ENCODE results near the gene ISG15.
A peak's percentile ranks its signal among the peaks of the same experiment; 100 is the strongest.
"Not testable (repeated sequence)": the region's sequence is repeated elsewhere in the genome, so short reads cannot be mapped to it uniquely, and the experiment has no call there.

ISG15 gene

DNA sequence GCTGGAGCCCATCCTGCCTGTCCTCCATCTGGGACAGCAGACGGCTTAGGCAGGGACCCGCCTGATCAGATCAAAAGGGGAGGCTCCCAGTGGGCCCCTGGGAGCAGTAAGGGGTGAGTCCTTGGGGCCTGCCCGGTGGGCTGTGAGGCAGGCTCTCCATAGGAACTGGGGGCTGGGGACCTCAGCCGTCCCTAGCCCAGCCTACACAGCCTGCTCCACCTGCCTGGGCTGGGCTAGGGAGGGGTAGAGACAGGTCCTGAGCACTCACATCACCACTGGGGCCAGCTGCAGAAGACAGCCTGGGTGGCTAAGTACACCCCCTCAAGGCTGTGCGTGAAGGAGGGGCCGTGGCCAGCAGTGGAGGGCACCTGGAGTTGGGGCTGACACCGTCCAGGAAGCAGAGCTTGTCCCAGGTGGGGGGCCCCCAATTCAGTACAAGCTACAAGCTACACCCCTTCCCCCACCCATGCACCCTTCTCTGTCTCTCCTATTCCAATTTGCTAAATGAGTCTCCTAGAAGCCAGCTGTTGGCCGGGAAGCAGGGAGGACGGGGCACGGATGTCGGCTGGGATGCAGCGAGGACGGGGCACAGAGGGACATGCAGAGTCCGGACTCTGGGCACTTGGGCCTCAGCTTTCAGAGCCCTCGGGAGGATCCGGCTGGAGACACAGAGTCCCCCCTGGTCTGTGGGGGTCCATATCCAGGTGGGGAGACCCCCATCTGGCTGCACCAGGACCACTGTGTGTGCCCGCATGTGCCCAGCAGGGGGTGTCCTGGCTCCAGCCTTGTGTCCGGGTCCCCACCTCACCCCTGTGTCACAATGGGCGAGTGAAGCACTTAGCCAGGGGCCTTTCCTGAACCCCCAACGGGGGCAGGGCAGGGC lies 1.7 kb downstream of the ISG15 start:
- peak overlapping the region; percentile 80 for H3K27ac ChIP-seq
- no peak for TF ChIP-seq ZFX (IDR thresholded peaks at IDR 0.05)
- TF ChIP-seq, protein P1, sequence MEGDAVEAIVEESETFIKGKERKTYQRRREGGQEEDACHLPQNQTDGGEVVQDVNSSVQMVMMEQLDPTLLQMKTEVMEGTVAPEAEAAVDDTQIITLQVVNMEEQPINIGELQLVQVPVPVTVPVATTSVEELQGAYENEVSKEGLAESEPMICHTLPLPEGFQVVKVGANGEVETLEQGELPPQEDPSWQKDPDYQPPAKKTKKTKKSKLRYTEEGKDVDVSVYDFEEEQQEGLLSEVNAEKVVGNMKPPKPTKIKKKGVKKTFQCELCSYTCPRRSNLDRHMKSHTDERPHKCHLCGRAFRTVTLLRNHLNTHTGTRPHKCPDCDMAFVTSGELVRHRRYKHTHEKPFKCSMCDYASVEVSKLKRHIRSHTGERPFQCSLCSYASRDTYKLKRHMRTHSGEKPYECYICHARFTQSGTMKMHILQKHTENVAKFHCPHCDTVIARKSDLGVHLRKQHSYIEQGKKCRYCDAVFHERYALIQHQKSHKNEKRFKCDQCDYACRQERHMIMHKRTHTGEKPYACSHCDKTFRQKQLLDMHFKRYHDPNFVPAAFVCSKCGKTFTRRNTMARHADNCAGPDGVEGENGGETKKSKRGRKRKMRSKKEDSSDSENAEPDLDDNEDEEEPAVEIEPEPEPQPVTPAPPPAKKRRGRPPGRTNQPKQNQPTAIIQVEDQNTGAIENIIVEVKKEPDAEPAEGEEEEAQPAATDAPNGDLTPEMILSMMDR (conservative IDR thresholded peaks at IDR 0.05) = no peak; the same call in 1 of the 2 replicates

- H3K27ac ChIP-seq = not testable (repeated sequence)
Measured at GRCh38 chr1:1017397-1018320, 4.4 kb downstream of the ISG15 start.

GRCh38 chr1:1018321-1018685 lies 5.0 kb downstream of the ISG15 start:
- H3K27ac ChIP-seq = not testable (repeated sequence)

GRCh38 chr1:1019122-1019999 lies 6.1 kb downstream of the ISG15 start:
- TF ChIP-seq, protein P1 (conservative IDR thresholded peaks at IDR 0.05) = peak; percentile 88
- TF ChIP-seq ZFX (IDR thresholded peaks at IDR 0.05) = no peak
- H3K27ac ChIP-seq = peak overlapping the region; percentile 89

DNA sequence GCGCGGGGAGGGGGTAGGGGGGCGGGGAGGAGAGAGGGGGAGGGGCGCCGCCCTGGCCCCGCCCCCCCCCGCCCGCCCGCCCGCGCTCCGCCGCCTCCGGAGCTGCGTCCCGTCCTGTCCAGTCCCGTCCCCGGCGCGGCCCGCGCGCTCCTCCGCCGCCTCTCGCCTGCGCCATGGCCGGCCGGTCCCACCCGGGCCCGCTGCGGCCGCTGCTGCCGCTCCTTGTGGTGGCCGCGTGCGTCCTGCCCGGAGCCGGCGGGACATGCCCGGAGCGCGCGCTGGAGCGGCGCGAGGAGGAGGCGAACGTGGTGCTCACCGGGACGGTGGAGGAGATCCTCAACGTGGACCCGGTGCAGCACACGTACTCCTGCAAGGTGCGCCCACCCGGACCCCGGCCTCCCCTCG lies 6.7 kb downstream of the ISG15 start, which contains the start of gene AGRN:
TSS of gene AGRN (plus strand) at position 121 of the 405 bp plus-strand sequence. CDS start at position 174, 53 bp downstream.
- peak; percentile 30; the same call in 1 of the 2 replicates for TF ChIP-seq ZFX (IDR thresholded peaks at IDR 0.05)
- TF ChIP-seq, protein P1 (conservative IDR thresholded peaks at IDR 0.05) = no peak
- peak within 1 kb of the TSS; percentile 89 for H3K27ac ChIP-seq

- H3K27ac ChIP-seq = peak overlapping the region; percentile 89
Measured at GRCh38 chr1:1020415-1021009, 7.2 kb downstream of the ISG15 start.

More at GRCh38 chr1:1020415-1021009, 7.2 kb downstream of the ISG15 start:
- TF ChIP-seq ZFX (IDR thresholded peaks at IDR 0.05) = peak; percentile 31; the same call in 1 of the 2 replicates
- TF ChIP-seq, protein P1 (conservative IDR thresholded peaks at IDR 0.05) = no peak

Measured in C4-2B (cell line).